Panc1 (cell line): ENCODE data around the gene ESR1. TPM values are rescaled to one million over a fixed set of nuclear protein-coding genes. Genes with fewer than 3 reads are reported as not detected.

Source experiments
- ATAC-seq: fragments of 200-7000 bp; cut with Tn5 transposase; 2 replicates; pipeline ENCODE4 v1.9.1; 2020; ENCODE audit warnings: mild to moderate bottlenecking, moderate library complexity
- BruUV-seq: library from RNA; stranded (reverse); fragments of 400-500 nt; replicated peaks from 2 replicates; lab custom pipeline; 2021; lab: Mats Ljungman, UMichigan
- CTCF ChIA-PET: fragments of 300-600 bp; sonication (Branson Sonifier 250); formaldehyde crosslinking; loops from one replicate; lab custom pipeline; 2022; ENCODE audit warnings: antibody characterized with exemption; lab: Charles Lee
- POLR2A ChIA-PET: fragments of 300-600 bp; sonication (Branson Sonifier 250); formaldehyde crosslinking; loops from one replicate; lab custom pipeline; 2022; ENCODE audit warnings: antibody characterized with exemption; lab: Charles Lee
- DNase-seq: peaks from one replicate; pipeline ENCODE4 v3.0.0-alpha.2; 2010; ENCODE audit warnings: low read depth, low spot score
- H3K27ac ChIP-seq: 2 replicates; pipeline ENCODE4 v1.5.1; 2011; ENCODE audit warnings: mild to moderate bottlenecking, low read length, inconsistent platforms
- H3K27me3 ChIP-seq: fragments of 200-500 bp; sonication (Bioruptor generic); 2 replicates; pipeline ENCODE4 v1.6.0; 2014; ENCODE audit warnings: low read length, inconsistent platforms; ENCODE audit not compliant: control insufficient read depth, insufficient read depth
- H3K36me3 ChIP-seq: fragments of 200-500 bp; sonication (Bioruptor generic); 2 replicates; pipeline ENCODE4 v1.5.1; 2014; ENCODE audit warnings: inconsistent platforms, mild to moderate bottlenecking, low read length, moderate library complexity; ENCODE audit not compliant: control insufficient read depth, insufficient read depth
- H3K4me1 ChIP-seq: 2 replicates; pipeline ENCODE4 v1.5.1; 2011; ENCODE audit warnings: inconsistent platforms, mild to moderate bottlenecking, low read length, moderate library complexity; ENCODE audit not compliant: control insufficient read depth, insufficient read depth
- H3K4me3 ChIP-seq, 2 experiments: 2 replicates each; pipeline ENCODE4 v1.5.1; 2011 to 2012; ENCODE audit warnings: low read depth in 2 of 2, low read length in 2 of 2, mild to moderate bottlenecking in 2 of 2, inconsistent platforms in 1 of 2, moderate library complexity in 1 of 2
- H3K9me3 ChIP-seq: fragments of 200-500 bp; sonication (Bioruptor generic); 2 replicates; pipeline ENCODE4 v1.5.1; 2014; ENCODE audit warnings: low read depth, mild to moderate bottlenecking, inconsistent platforms, low read length, moderate library complexity; ENCODE audit not compliant: control insufficient read depth, insufficient read depth
- CTCF ChIP-seq: fragments of 450-650 bp; IDR thresholded peaks from 2 replicates; pipeline ENCODE4 v1.5.1; 2017; ENCODE audit warnings: mild to moderate bottlenecking
- POLR2AphosphoS5 ChIP-seq: IDR thresholded peaks from 2 replicates; pipeline ENCODE4 v1.6.1; 2012; ENCODE audit warnings: mild to moderate bottlenecking, low read depth, low read length, moderate library complexity
- REST ChIP-seq, 2 experiments: IDR thresholded peaks; 2 replicates each; pipeline ENCODE4 v1.6.1; 2011 to 2012; ENCODE audit warnings: low read depth in 2 of 2, control low read depth in 1 of 2, low read length in 1 of 2, mild to moderate bottlenecking in 1 of 2, moderate library complexity in 1 of 2; ENCODE audit not compliant: insufficient read depth in 1 of 2
- SIN3A ChIP-seq: IDR thresholded peaks from 2 replicates; pipeline ENCODE4 v1.6.1; 2012; ENCODE audit warnings: low read depth, mild to moderate bottlenecking, low read length, moderate library complexity, borderline replicate concordance; ENCODE audit not compliant: insufficient read depth
- TCF7L2 ChIP-seq: IDR thresholded peaks from 2 replicates; pipeline ENCODE4 v1.6.1; 2011; ENCODE audit warnings: mild to moderate bottlenecking, low read depth, low read length, inconsistent platforms
- in situ Hi-C: cut with HindIII; loops from 2 replicates; pipeline ENCODE4 v1.10.0; 2016; ENCODE audit warnings: low sequenced_read_pairs, low pct_unique_long_range_greater_than_20kb
- intact Hi-C: fragments of 100-400 bp; cut with micrococcal nuclease; formaldehyde crosslinking; loops from one replicate; pipeline ENCODE4 v1.10.0; 2022; ENCODE audit not compliant: unreplicated experiment
- total RNA-seq: library from RNA; stranded (reverse); gene quantifications from one replicate; pipeline ENCODE4 v1.2.1, GENCODE V29; 2021; ENCODE audit not compliant: unreplicated experiment

The ESR1 gene
- total RNA-seq, 1 experiment from 2014 or later = 0.03 TPM

GRCh38 chr6:151962246-151962846 lies 154.9 kb downstream of the ESR1 start:
- ATAC-seq = no peak
- Histone ChIP-seq H3K4me1 (no peaks in the 10 kb centered on the region), H3K27me3 (no peaks in the 10 kb centered on the region), H3K36me3 (no peaks in the 10 kb centered on the region), H3K27ac (no peak overlapping the region), H3K9me3 (no peaks in the 10 kb centered on the region), H3K4me3 (no peak overlapping the region)
- in situ Hi-C loops (no loop called here), intact Hi-C loops (no loop called here)
- no TSS peak for BruUV-seq
- CTCF ChIA-PET = no interaction called here
- no peak for TF ChIP-seq POLR2AphosphoS5
- no peak for TF ChIP-seq SIN3A
- no peak for TF ChIP-seq CTCF
- no peak for TF ChIP-seq REST (IDR thresholded peaks at IDR 0.05; ENCODE audit: insufficient read depth in 1 of 2, low read depth in 2 of 2, low read length in 1 of 2)
- TF ChIP-seq TCF7L2 = no peak
- POLR2A ChIA-PET = no interaction called here
- no peak for DNase-seq

- in situ Hi-C loops = no loop called here
- CTCF ChIA-PET = no interaction called here
Measured at GRCh38 chr6:151963001-151963400, 155.5 kb downstream of the ESR1 start.

More at GRCh38 chr6:151963001-151963400, 155.5 kb downstream of the ESR1 start:
- ATAC-seq (no peak), DNase-seq (no peak)
- Histone ChIP-seq H3K27ac (no peak overlapping the region), H3K4me3 (no peak overlapping the region), H3K4me1 (no peaks in the 10 kb centered on the region), H3K36me3 (no peaks in the 10 kb centered on the region), H3K27me3 (no peaks in the 10 kb centered on the region), H3K9me3 (no peaks in the 10 kb centered on the region)
- POLR2A ChIA-PET = no interaction called here
- TF ChIP-seq SIN3A (no peak), POLR2AphosphoS5 (no peak), TCF7L2 (no peak), CTCF (no peak), REST (IDR thresholded peaks at IDR 0.05; ENCODE audit: insufficient read depth in 1 of 2, low read depth in 2 of 2, low read length in 1 of 2) (no peak)
- intact Hi-C loops = no loop called here
- no TSS peak for BruUV-seq
